ENCODE results near the gene CPD.

The CPD gene

GRCh38 chr17:30513346-30513745 is 134.6 kb downstream of the CPD start:
- Histone ChIP-seq H3K4me1 (ENCODE audit: control insufficient read depth, insufficient read depth, low read length) (no peaks in the 10 kb centered on the region), H3K27ac (ENCODE audit: low read depth, low read length) (no peak overlapping the region), H3K36me3 (ENCODE audit: control insufficient read depth, insufficient read depth, low read length) (peaks cover 39% of the 10 kb centered on the region), H3K4me3 (ENCODE audit: low read depth, low read length) (no peak overlapping the region), H3K9ac (ENCODE audit: low read depth, low read length) (no peak overlapping the region), H3K27me3 (ENCODE audit: control insufficient read depth, insufficient read depth, low read length) (no peaks in the 10 kb centered on the region), H3K9me3 (ENCODE audit: control insufficient read depth, insufficient read depth, low read length) (no peaks in the 10 kb centered on the region)

GRCh38 chr17:30514895-30515596 is 136.3 kb downstream of the CPD start:
- Histone ChIP-seq H3K27ac (ENCODE audit: low read depth, low read length) (no peak overlapping the region), H3K4me3 (ENCODE audit: low read depth, low read length) (no peak overlapping the region), H3K9ac (ENCODE audit: low read depth, low read length) (no peak overlapping the region), H3K27me3 (ENCODE audit: control insufficient read depth, insufficient read depth, low read length) (no peaks in the 10 kb centered on the region), H3K4me1 (ENCODE audit: control insufficient read depth, insufficient read depth, low read length) (no peaks in the 10 kb centered on the region), H3K36me3 (ENCODE audit: control insufficient read depth, insufficient read depth, low read length) (peaks cover 50% of the 10 kb centered on the region), H3K9me3 (ENCODE audit: control insufficient read depth, insufficient read depth, low read length) (no peaks in the 10 kb centered on the region)

GRCh38 chr17:30517786-30518185 is 139.1 kb downstream of the CPD start:
- Histone ChIP-seq H3K4me3 (ENCODE audit: low read depth, low read length) (no peak overlapping the region), H3K4me1 (ENCODE audit: control insufficient read depth, insufficient read depth, low read length) (no peaks in the 10 kb centered on the region), H3K9me3 (ENCODE audit: control insufficient read depth, insufficient read depth, low read length) (peaks cover 8% of the 10 kb centered on the region; the same call in 1 of the 2 replicates), H3K36me3 (ENCODE audit: control insufficient read depth, insufficient read depth, low read length) (peaks cover 67% of the 10 kb centered on the region), H3K9ac (ENCODE audit: low read depth, low read length) (no peak overlapping the region), H3K27me3 (ENCODE audit: control insufficient read depth, insufficient read depth, low read length) (no peaks in the 10 kb centered on the region), H3K27ac (ENCODE audit: low read depth, low read length) (no peak overlapping the region)

- H3K27me3 ChIP-seq (ENCODE audit: control insufficient read depth, insufficient read depth, low read length) = no peaks in the 10 kb centered on the region
- no peak overlapping the region for H3K9ac ChIP-seq (ENCODE audit: low read depth, low read length)
- peaks cover 8% of the 10 kb centered on the region; the same call in 1 of the 2 replicates for H3K9me3 ChIP-seq (ENCODE audit: control insufficient read depth, insufficient read depth, low read length)
- H3K27ac ChIP-seq (ENCODE audit: low read depth, low read length) = no peak overlapping the region
- H3K4me1 ChIP-seq (ENCODE audit: control insufficient read depth, insufficient read depth, low read length) = no peaks in the 10 kb centered on the region
- peaks cover 54% of the 10 kb centered on the region for H3K36me3 ChIP-seq (ENCODE audit: control insufficient read depth, insufficient read depth, low read length)
- no peak overlapping the region for H3K4me3 ChIP-seq (ENCODE audit: low read depth, low read length)
Measured at GRCh38 chr17:30519166-30519565, 140.4 kb downstream of the CPD start.
